SK-N-MC (cell line): ENCODE data around the gene PTPRN2.

Source experiments
- EZH2 ChIP-seq: fragments of 200-600 bp; sonication (generic); IDR thresholded peaks from one replicate; pipeline ENCODE4 v1.6.1; 2017; ENCODE audit warnings: antibody characterized with exemption
- POLR2AphosphoS5 ChIP-seq: IDR thresholded peaks from 2 replicates; pipeline ENCODE4 v1.6.1; 2012; ENCODE audit warnings: mild to moderate bottlenecking, low read depth, low read length, borderline replicate concordance

DNA sequence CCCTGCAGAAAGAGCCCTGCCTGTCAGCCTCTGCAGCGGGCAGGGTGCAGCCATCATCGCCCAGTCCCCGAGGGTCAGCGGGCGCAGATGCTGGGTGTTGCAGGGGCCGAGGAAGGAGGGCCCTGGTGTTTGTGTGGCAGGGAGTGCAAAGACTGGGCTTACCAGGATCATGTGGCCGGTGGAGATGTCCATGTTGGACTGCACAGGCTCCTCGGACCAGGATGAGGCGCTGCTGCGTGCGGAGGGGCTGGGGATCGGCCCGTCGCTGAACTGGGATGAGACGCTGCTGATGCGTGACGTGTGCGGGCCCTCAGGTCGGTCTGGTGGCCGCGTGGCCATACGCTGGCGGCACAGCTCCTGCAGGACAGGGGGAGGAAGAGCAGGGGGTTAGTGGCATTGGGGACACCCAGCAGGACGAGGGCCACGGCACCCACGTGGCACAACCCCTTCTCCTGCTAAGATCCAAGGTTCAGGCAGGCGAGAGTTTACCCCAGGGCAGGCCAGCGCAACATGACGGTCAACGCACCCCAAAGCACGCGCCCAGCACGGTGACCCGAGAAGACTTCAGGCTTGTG, 931.3 kb downstream of the PTPRN2 start:
- TF ChIP-seq POLR2AphosphoS5: no peak
- no peak for TF ChIP-seq EZH2
